Esophagus squamous epithelium (tissue), 4 donors: ENCODE measurements around the gene ARAP1.

Source experiments
- CTCF ChIP-seq, 6 experiments: fragments of 450-650 bp in 4 of 6; fragments of 200-600 bp in 2 of 6; sonication (generic) in 2 of 6; IDR thresholded peaks; one replicate each; pipeline ENCODE4 v1.5.1; 2016 to 2019; ENCODE audit warnings: antibody characterized with exemption in 6 of 6, mild to moderate bottlenecking in 4 of 6, moderate library complexity in 4 of 6
- POLR2A ChIP-seq, 4 donors: fragments of 450-650 bp; IDR thresholded peaks; one replicate each; pipeline ENCODE4 v1.6.1; 2017; ENCODE audit warnings: antibody characterized with exemption in 4 of 4, mild to moderate bottlenecking in 4 of 4, moderate library complexity in 3 of 4

DNA sequence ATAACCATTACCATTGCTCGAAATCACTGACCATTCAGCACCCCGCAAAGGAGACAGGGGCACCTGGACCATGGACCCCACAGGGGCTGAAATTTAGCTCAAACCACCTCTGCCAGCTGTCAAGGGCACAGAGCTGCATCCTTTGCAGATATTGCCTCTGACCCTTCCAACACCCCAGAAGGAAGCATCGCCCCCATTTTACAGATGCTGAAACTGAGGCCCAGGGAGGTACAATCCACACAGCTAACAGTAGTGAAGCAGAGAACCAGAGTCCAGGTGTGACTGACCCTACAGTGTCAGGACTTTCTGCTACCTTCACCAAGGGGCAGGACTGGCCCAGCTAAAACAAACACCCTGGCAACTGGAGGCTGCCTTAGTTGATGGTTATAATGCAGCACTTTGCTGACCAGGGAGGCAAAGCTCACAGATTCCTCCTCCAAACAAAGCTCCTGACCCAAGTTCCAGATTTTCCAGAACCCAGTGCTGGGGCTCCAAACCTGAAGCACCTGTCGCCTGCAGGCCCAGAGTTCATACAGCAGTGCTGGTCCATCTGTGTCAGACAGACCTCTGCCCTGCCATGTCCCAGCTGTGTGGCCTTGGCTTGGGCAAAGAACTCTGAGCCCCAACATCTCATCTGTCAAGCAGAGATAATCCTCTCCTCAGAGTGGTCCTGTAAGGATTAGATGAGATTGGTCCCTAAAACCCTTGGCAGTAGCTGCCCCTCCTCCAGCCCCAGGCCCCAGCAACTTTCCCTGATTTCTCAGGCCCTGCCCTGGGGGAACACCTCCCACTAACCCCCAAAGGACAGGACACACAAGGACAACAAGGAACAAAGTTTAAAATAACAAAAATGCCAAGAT is 15.2 kb upstream of the ARAP1 start:
- TF ChIP-seq POLR2A (IDR thresholded peaks at IDR 0.05) (no peak), CTCF (IDR thresholded peaks at IDR 0.05) (no peak)
